BE2C (cell line): ENCODE data around the gene SPATA13.

Experiments used
- DNase-seq: peaks from one replicate; pipeline ENCODE4 v3.0.0-alpha.2; 2020
- H3K27me3 ChIP-seq: fragments of 250-450 bp; sonication (Bioruptor Pico); 2 replicates; pipeline ENCODE4 v1.5.1; 2020; ENCODE audit warnings: mild to moderate bottlenecking
- H3K36me3 ChIP-seq: fragments of 250-450 bp; sonication (Bioruptor Pico); 2 replicates; pipeline ENCODE4 v1.5.1; 2020; ENCODE audit warnings: mild to moderate bottlenecking
- H3K4me1 ChIP-seq: fragments of 250-450 bp; sonication (Bioruptor Pico); 2 replicates; pipeline ENCODE4 v1.5.1; 2020
- H3K4me3 ChIP-seq: 2 replicates; pipeline ENCODE4 v1.5.1; 2011; ENCODE audit warnings: low read depth, low read length
- H3K9me3 ChIP-seq: fragments of 250-450 bp; sonication (Bioruptor Pico); 2 replicates; pipeline ENCODE4 v1.5.1; 2020
- CTCF ChIP-seq: IDR thresholded peaks from 2 replicates; pipeline ENCODE4 v1.5.1; 2012; ENCODE audit warnings: mild to moderate bottlenecking, low read depth, low read length

The SPATA13 gene

GRCh38 chr13:24175847-24176246 is 15.3 kb downstream of the SPATA13 start:
- H3K4me3 ChIP-seq: no peak overlapping the region
- no peak for TF ChIP-seq CTCF

GRCh38 chr13:24176351-24177101 is 16.0 kb downstream of the SPATA13 start:
- no peak overlapping the region for H3K4me3 ChIP-seq
- H3K36me3 ChIP-seq: no peaks in the 10 kb centered on the region
- H3K27me3 ChIP-seq: no peaks in the 10 kb centered on the region; the same call in 1 of the 2 replicates
- no peaks in the 10 kb centered on the region for H3K4me1 ChIP-seq
- no peak for DNase-seq
- TF ChIP-seq CTCF: no peak
- H3K9me3 ChIP-seq: no peaks in the 10 kb centered on the region

More at GRCh38 chr13:24175847-24176246, 15.3 kb downstream of the SPATA13 start:
- H3K27me3 ChIP-seq: no peaks in the 10 kb centered on the region; the same call in 1 of the 2 replicates
- H3K36me3 ChIP-seq: no peaks in the 10 kb centered on the region
- H3K4me1 ChIP-seq: no peaks in the 10 kb centered on the region
- H3K9me3 ChIP-seq: no peaks in the 10 kb centered on the region
- DNase-seq: no peak

GRCh38 chr13:24178847-24179485 is 18.4 kb downstream of the SPATA13 start:
- no peaks in the 10 kb centered on the region for H3K36me3 ChIP-seq
- H3K27me3 ChIP-seq: no peaks in the 10 kb centered on the region; the same call in 1 of the 2 replicates
- H3K9me3 ChIP-seq: no peaks in the 10 kb centered on the region
- no peak overlapping the region for H3K4me3 ChIP-seq
- no peak for DNase-seq
- no peak for TF ChIP-seq CTCF
- no peaks in the 10 kb centered on the region for H3K4me1 ChIP-seq

- H3K9me3 ChIP-seq: no peaks in the 10 kb centered on the region
- H3K4me3 ChIP-seq: no peak overlapping the region
- no peaks in the 10 kb centered on the region for H3K36me3 ChIP-seq
- H3K27me3 ChIP-seq: no peaks in the 10 kb centered on the region; the same call in 1 of the 2 replicates
- TF ChIP-seq CTCF: no peak
- DNase-seq: no peak
- H3K4me1 ChIP-seq: no peaks in the 10 kb centered on the region
Observed at GRCh38 chr13:24179486-24179850, 18.9 kb downstream of the SPATA13 start.

- DNase-seq: no peak
- Histone ChIP-seq H3K4me3 (no peak overlapping the region), H3K27me3 (no peaks in the 10 kb centered on the region)
Observed at GRCh38 chr13:24180750-24181377, 20.3 kb downstream of the SPATA13 start.

More at GRCh38 chr13:24180750-24181377, 20.3 kb downstream of the SPATA13 start:
- Histone ChIP-seq H3K4me1 (no peaks in the 10 kb centered on the region), H3K9me3 (no peaks in the 10 kb centered on the region), H3K36me3 (no peaks in the 10 kb centered on the region)
- TF ChIP-seq CTCF: no peak
